Activated T-helper 2 cell treated with anti-CD3 and anti-CD28 coated beads, Interferon-gamma antibody, Interleukin-2, Interleukin-4, amounts not matched to agents 10 μg/mL and 5 μg/mL and 100 μg/mL, durations not matched to agents 14 hours and 24 hours and 36 hours (primary cell): ENCODE data around the gene PLAGL1. TPM values are rescaled to one million over a fixed set of nuclear protein-coding genes. Genes with fewer than 3 reads are reported as not detected.
"Not testable (repeated sequence)": the region's sequence is repeated elsewhere in the genome, so short reads cannot be mapped to it uniquely, and the experiment has no call there.

Experiments
- DNase-seq: peaks from one replicate; pipeline ENCODE4 v3.0.0; 2021; ENCODE audit warnings: low spot score
- H3K27ac Mint-ChIP-seq: one replicate; pipeline ENCODE4 v1.8.0; 2021; ENCODE audit warnings: mixed read lengths
- H3K27me3 Mint-ChIP-seq: one replicate; pipeline ENCODE4 v1.8.0; 2021; ENCODE audit warnings: low read depth, mixed read lengths
- H3K36me3 Mint-ChIP-seq: one replicate; pipeline ENCODE4 v1.8.0; 2021; ENCODE audit warnings: low read depth, mixed read lengths
- H3K4me1 Mint-ChIP-seq: one replicate; pipeline ENCODE4 v1.8.0; 2021; ENCODE audit warnings: low read depth, mixed read lengths
- H3K4me3 Mint-ChIP-seq: one replicate; pipeline ENCODE4 v1.8.0; 2021; ENCODE audit warnings: low read depth, mild to moderate bottlenecking, moderate library complexity, mixed read lengths
- H3K9me3 Mint-ChIP-seq: one replicate; pipeline ENCODE4 v1.8.0; 2021; ENCODE audit warnings: mixed read lengths
- intact Hi-C: fragments of 100-400 bp; cut with micrococcal nuclease; formaldehyde crosslinking; loops from one replicate; pipeline ENCODE4 v1.15.1; 2023
- total RNA-seq: library from RNA; stranded (reverse); gene quantifications from 2 replicates; pipeline ENCODE4 v1.2.3, GENCODE V29; 2022

Gene PLAGL1
- total RNA-seq, 1 donor from 2014 or later = 15.7 TPM

DNA sequence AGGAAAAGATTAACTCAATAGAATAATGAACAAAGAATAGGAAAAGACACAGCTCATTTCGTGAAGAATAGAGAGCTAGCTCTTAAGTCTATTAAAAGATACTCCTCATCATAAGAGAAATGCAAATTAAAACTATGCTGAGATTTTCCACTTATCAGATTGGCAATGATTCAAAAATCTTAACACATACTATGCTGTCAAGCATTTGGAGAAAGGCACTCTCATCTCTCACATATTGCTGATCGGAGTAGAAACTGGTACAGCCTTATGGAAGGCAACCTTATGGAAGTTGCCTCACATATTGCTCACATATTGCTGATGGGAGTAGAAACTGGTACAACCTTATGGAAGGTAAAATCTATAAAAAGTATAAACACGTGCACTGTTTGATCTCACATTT lies 21.4 kb upstream of the PLAGL1 start:
- H3K27ac Mint-ChIP-seq = no peak overlapping the region
- no peak overlapping the region for H3K4me3 Mint-ChIP-seq
- intact Hi-C loops = no loop called here
- H3K36me3 Mint-ChIP-seq = no peaks in the 10 kb centered on the region
- no peak for DNase-seq
- H3K4me1 Mint-ChIP-seq = no peaks in the 10 kb centered on the region
- peaks cover 9% of the 10 kb centered on the region for H3K9me3 Mint-ChIP-seq
- H3K27me3 Mint-ChIP-seq = peaks cover 27% of the 10 kb centered on the region

DNA sequence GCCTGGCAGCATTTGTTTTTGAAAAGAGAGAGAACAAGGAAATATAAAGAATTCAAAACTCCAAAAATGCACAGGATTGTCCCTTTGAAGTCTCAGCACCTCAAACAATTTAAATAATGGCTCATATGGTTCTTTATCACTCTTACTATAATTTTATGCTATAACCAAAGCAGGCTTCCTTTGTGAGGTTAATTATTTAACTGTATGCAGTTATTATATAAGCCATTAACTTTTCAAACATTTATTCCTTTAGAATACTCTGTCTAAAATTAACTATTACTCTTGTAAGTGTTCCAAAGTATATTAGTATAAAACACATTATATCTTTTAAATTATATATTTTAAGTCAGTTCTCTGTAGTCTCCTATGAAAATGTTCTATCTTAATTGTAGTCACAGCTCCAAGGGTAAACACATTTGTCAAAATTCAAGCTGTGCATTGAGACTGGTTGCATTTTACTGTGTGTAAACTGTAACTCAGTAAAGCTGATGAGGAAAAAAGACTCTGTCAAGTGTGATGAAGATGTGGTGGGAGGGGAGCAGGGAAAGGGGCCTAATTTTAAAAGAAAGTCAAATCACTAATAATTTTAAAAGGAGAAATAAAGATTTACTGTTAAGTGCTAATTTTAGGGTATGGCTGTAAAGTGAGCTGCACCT lies 20.0 kb upstream of the PLAGL1 start:
- H3K9me3 Mint-ChIP-seq = peaks cover 3% of the 10 kb centered on the region
- H3K4me1 Mint-ChIP-seq = no peaks in the 10 kb centered on the region
- no peak overlapping the region for H3K4me3 Mint-ChIP-seq
- H3K27me3 Mint-ChIP-seq = peaks cover 27% of the 10 kb centered on the region
- no peak overlapping the region for H3K27ac Mint-ChIP-seq
- intact Hi-C loops = no loop called here
- H3K36me3 Mint-ChIP-seq = no peaks in the 10 kb centered on the region
- DNase-seq = no peak

DNA sequence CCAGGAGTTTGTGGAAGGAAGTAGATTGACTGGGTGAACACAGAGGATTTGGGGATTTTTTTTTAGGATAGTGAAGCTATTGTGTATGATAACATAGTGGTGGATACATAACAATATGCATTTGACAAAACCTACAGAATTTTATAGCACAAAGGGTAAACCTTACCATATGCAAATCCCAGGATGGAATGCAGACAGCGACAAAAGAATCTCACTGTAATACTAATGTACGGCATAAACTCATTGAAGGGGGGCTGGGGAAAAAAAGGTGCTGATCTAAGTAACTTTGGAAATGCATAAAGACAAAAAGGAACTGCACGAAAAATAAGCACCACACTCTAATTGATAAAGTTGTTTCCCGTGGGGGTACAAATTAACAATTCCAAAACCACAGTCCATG lies 15.2 kb upstream of the PLAGL1 start:
- intact Hi-C loops = no loop called here
- Mint-ChIP-seq H3K27me3 (peaks cover 19% of the 10 kb centered on the region), H3K4me1 (no peaks in the 10 kb centered on the region), H3K4me3 (no peak overlapping the region), H3K27ac (no peak overlapping the region), H3K9me3 (no peaks in the 10 kb centered on the region), H3K36me3 (no peaks in the 10 kb centered on the region)
- DNase-seq = no peak

- Mint-ChIP-seq H3K4me3 (no peak overlapping the region), H3K4me1 (peaks cover 2% of the 10 kb centered on the region), H3K27me3 (peaks cover 19% of the 10 kb centered on the region), H3K36me3 (no peaks in the 10 kb centered on the region), H3K27ac (no peak overlapping the region), H3K9me3 (no peaks in the 10 kb centered on the region)
- intact Hi-C loops = no loop called here
- DNase-seq = no peak
Measured at GRCh38 chr6:144019929-144020328, 11.9 kb upstream of the PLAGL1 start.

DNA sequence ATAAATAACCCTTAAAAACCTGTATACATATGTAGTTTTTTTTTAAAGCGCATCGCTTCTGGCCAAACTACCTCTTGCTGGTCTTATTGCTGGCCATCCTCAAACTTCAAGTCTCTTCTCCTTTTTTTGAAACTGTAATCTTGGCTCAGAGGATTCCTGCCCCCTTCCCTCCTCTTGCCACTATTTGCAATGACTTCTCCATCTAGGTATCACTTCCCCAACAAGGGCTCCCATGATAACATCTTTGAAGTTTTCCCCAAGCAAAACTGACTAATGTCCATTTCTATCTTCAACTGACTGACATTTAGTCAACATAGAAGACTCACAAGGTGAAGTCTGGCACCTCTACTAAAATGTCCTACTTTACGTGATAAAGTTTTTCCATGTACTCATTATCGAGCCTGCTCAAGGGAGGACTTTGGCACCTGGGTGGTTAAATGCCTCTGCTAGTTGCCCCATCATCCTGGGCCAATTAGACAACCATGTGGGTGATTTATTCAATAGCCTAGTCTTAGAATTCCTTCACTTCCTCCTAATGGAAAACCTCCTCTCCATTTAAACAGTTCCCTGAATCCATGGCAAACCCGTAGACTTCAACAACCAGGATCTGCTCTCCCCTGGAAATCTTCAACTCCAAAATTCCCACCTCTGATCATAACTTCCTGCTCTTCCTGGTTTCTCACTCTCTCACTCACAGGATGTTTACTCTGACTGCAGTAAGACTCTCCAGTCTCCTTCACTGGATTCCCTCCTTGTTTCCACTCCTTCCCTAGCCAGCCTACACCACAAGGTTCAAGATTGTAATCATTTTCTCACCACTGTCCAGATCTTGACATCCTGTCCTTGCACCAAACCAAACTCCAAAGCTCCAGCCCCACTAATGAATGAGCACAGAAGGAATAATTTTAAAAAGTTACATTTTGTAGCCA lies 9.4 kb upstream of the PLAGL1 start:
- Mint-ChIP-seq H3K36me3 (no peaks in the 10 kb centered on the region), H3K4me3 (no peak overlapping the region), H3K4me1 (peaks cover 4% of the 10 kb centered on the region), H3K9me3 (no peaks in the 10 kb centered on the region), H3K27me3 (peaks cover 14% of the 10 kb centered on the region), H3K27ac (no peak overlapping the region)
- intact Hi-C loops = no loop called here
- DNase-seq = no peak

- Mint-ChIP-seq H3K4me1 (peaks cover 4% of the 10 kb centered on the region), H3K9me3 (no peaks in the 10 kb centered on the region)
- peak; percentile 32 for DNase-seq
Measured at GRCh38 chr6:144013486-144013909, 5.4 kb upstream of the PLAGL1 start.

DNA sequence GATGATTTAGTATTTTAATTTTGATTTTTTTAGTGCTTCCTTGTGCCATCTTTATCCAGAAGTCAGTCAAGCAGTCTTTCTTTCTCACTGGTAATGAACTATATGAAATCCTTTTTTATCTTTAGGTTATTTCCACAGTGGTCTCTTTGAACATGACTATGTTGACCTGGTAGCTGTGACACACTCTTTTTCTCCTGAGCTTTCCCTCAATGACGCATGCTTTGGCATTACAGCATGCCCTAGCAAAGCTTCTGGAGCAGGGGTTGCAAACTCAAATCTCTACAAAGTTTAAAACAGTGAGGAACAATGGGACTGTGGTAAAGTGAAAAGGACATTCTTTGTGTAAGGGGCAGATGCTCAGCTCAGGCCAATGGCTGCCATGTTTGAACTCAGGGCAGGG lies 4.5 kb upstream of the PLAGL1 start:
- peaks cover 7% of the 10 kb centered on the region for H3K36me3 Mint-ChIP-seq
- H3K9me3 Mint-ChIP-seq = no peaks in the 10 kb centered on the region
- H3K4me1 Mint-ChIP-seq = peaks cover 4% of the 10 kb centered on the region
- H3K4me3 Mint-ChIP-seq = no peak overlapping the region
- intact Hi-C loops = no loop called here
- DNase-seq = no peak
- H3K27me3 Mint-ChIP-seq = peaks cover 31% of the 10 kb centered on the region
- H3K27ac Mint-ChIP-seq = no peak overlapping the region

More at GRCh38 chr6:144013486-144013909, 5.4 kb upstream of the PLAGL1 start:
- intact Hi-C loops = loop anchor here (1.0 kb wide), 3 partner anchors 71 to 500 kb away; no protein-coding TSS in a partner anchor
- Mint-ChIP-seq H3K4me3 (no peak overlapping the region), H3K36me3 (peaks cover 7% of the 10 kb centered on the region), H3K27me3 (peaks cover 37% of the 10 kb centered on the region), H3K27ac (no peak overlapping the region)

GRCh38 chr6:144009628-144010027 lies 1.6 kb upstream of the PLAGL1 start:
- H3K27ac Mint-ChIP-seq, H3K4me3 Mint-ChIP-seq: not testable (repeated sequence)
- H3K27me3 Mint-ChIP-seq = peaks cover 34% of the 10 kb centered on the region

DNA sequence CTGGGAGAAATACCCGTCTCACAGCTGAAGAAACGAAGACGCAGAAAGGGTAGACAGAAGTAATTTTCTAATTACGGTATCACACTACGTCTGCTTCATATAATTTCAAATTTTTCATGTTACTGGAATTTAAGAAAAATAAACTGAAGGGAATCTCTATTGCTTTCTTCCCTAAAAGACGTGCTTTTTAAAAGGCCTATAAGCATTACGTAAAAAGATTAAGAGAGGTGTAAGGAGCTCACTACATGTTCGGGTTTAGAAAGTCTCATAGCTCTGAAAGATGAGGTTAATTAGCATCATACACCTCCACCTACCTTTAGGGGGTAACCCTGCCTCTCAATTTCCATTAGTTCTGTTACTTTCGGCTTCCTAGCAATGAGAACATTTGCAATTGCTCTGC lies 787 bp upstream of the PLAGL1 start:
- DNase-seq = no peak
- Mint-ChIP-seq H3K27ac (no peak overlapping the region), H3K36me3 (peaks cover 7% of the 10 kb centered on the region), H3K9me3 (no peaks in the 10 kb centered on the region), H3K27me3 (peaks cover 36% of the 10 kb centered on the region), H3K4me1 (peaks cover 9% of the 10 kb centered on the region), H3K4me3 (peak overlapping the region; percentile 63)
- intact Hi-C loops = no loop called here

More at GRCh38 chr6:144009628-144010027, 1.6 kb upstream of the PLAGL1 start:
- DNase-seq, H3K4me1 Mint-ChIP-seq, H3K9me3 Mint-ChIP-seq, intact Hi-C loops, H3K36me3 Mint-ChIP-seq: not testable (repeated sequence)

DNA sequence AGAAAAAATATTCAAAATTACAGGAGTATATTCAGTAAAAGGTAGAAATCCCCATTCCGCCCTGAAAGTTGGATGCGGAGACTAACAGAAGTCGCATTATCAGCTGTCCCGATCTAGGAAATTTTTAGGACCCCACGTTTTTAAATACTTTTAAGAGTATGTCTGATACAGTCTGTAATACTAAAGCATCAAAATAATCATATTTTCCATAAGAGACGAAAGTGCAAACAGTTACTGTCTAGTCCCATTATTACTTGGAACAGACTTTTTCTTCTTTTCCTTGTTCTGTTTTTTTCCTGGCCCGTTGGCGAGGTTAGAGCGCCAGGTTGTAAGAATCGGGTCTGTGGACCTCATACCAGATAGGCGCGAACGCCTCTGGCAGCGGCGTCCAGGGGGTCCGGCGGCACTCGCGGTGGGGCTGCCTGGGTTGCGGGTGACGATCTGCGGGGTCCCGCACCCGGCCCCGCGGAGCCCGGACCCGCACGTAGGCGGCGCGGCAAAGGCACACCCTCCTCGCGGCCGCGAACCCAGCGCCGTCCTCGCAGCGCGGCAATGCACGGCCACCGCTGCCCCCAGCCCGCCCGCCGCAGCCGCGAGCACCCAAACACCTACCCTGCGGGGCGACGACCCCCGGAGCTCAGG lies 460 bp downstream of the PLAGL1 start:
- DNase-seq = no peak
- Mint-ChIP-seq H3K9me3 (no peaks in the 10 kb centered on the region), H3K27ac (no peak overlapping the region), H3K4me3 (peak overlapping the region; percentile 63), H3K27me3 (peaks cover 40% of the 10 kb centered on the region), H3K36me3 (peaks cover 7% of the 10 kb centered on the region), H3K4me1 (peaks cover 8% of the 10 kb centered on the region)
- intact Hi-C loops = no loop called here

- H3K36me3 Mint-ChIP-seq = peaks cover 7% of the 10 kb centered on the region
- H3K9me3 Mint-ChIP-seq = peaks cover 5% of the 10 kb centered on the region
- intact Hi-C loops = no loop called here
- H3K27me3 Mint-ChIP-seq = peaks cover 38% of the 10 kb centered on the region
- H3K27ac Mint-ChIP-seq = peak overlapping the region; percentile 38
- peaks cover 7% of the 10 kb centered on the region for H3K4me1 Mint-ChIP-seq
- no peak for DNase-seq
- peak overlapping the region; percentile 63 for H3K4me3 Mint-ChIP-seq
Measured at GRCh38 chr6:144006736-144007477, 1.2 kb downstream of the PLAGL1 start.

GRCh38 chr6:143999406-143999805 lies 8.7 kb downstream of the PLAGL1 start:
- Mint-ChIP-seq H3K4me3 (no peak overlapping the region), H3K27ac (no peak overlapping the region), H3K4me1 (no peaks in the 10 kb centered on the region), H3K36me3 (no peaks in the 10 kb centered on the region), H3K27me3 (peaks cover 25% of the 10 kb centered on the region), H3K9me3 (peaks cover 9% of the 10 kb centered on the region)
- no peak for DNase-seq
- intact Hi-C loops = no loop called here
